GM21515 (cell line): ENCODE data around the gene RAB37.
A peak's percentile ranks its signal among the peaks of the same experiment; 100 is the strongest.

Source experiments
- ATAC-seq: cut with Tn5 transposase; IDR thresholded peaks from one replicate; pipeline ENCODE4 v1.9.1; 2021; ENCODE audit not compliant: unreplicated experiment

The RAB37 gene

GRCh38 chr17:74728033-74728701, 8.9 kb upstream of the RAB37 start:
- ATAC-seq: no peak

GRCh38 chr17:74728702-74729075, 8.4 kb upstream of the RAB37 start:
- no peak for ATAC-seq

DNA sequence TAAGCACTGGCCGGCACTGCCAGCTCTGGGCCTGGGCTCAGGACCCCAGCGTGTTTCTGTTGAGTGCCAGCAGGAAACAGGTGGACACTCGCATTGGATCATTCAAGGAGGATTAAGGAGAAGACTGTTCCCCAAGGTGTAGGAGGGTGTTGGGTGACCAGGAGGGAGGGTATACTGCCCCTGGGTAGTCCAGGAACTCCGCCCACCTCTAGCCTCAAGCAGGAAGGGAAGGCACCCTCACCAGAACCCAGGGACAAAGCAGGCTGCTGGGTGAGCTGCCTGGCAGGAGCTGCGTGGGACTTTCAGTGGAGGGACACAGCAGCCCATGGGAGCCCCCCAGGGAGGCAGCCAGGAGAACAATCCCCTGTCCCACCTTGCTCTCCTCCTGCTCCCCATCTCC, 7.7 kb upstream of the RAB37 start:
- ATAC-seq: no peak

GRCh38 chr17:74729866-74730265, 7.2 kb upstream of the RAB37 start:
- no peak for ATAC-seq

DNA sequence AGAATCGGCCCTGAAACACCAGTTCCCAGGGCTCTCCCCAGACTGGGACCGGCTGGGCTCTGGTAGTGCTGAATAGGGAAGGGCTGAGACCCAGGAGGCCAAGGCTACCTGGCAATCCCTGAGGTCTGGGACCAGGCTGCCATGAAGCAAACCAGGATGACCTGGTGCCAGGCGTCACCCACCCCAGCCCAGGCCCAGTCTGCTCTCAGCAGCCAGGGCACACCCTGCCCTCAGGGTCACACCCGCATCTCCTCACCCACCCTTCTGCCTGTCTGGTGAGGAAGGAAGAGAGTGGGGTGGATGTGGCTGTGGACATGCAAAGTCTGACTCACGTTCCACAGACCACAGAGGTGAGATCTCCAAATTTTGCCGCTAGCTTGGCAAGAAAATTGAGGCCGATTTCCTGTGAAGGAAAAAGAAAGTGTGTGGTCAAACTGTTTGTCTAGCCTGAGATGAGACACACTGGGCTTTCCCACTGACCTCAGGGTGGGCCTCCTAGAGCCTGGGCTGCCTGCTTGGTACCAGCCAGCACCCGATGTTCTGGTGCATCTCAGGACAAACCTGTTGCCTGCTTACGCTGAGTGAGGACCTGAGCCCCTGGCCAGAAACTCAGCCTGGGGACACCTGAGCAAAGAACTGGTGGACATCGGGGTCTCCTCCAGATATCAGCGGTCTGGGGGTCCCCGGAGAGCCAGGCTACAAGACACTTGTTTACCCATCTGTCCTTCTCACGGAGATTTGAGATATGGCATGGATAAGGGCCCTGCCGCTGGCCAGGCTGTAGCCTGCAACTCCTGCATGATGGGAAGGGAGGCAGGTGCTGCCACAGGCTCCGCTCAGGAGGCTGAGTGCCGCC, 6.3 kb upstream of the RAB37 start:
- ATAC-seq: no peak

DNA sequence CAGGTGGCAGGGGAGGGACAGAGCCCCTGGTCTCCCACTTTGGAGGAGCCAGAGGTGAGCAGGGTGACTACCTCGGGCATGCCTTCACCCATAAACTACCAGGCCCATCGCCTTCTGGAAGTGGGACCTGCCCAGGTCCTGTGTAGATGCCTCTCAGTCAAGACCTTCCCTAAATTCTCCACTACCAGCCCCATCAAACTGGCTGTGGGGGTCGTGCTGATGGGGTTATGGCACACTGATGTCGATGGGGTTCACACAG, 5.8 kb upstream of the RAB37 start:
- ATAC-seq: no peak

DNA sequence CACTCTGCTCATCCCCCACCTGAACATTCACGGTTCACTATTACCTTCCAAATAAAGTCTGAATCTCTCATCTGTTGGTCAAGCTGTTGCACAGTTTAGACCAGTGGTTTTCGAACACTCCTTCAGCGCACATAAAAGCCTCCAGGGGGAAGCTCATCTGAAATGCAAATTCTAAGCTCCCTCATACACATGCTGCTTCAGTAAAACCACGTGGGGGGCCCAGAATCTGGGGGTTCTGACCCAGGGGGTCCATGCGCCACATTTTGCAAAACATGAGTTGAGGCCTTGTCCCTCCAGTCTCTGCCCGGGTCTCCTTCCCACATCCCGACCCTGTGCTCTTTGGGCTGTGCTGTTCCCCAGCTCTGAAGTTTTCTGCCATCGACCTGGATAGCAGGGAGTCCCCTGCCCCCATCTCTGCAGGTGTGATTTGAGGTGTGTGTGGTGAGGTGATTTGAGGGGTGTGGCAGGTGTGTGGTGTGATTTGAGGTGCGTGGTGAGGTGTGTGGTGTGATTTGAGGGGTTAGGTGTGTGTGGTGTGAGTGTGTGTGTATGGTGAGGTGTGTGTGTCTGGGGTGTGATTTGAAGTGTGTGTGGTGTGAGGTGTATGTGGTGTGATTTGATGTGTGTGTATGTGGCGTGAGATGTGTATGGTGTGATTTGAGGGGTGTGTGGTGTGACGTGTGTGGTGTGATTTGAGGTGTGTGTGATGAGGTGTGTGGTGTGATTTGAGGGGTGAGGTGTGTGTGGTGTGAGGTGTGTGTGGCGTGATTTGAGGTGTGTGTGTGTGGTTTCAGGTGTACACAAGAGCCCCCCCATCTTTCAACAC, 4.8 kb upstream of the RAB37 start:
- no peak for ATAC-seq

DNA sequence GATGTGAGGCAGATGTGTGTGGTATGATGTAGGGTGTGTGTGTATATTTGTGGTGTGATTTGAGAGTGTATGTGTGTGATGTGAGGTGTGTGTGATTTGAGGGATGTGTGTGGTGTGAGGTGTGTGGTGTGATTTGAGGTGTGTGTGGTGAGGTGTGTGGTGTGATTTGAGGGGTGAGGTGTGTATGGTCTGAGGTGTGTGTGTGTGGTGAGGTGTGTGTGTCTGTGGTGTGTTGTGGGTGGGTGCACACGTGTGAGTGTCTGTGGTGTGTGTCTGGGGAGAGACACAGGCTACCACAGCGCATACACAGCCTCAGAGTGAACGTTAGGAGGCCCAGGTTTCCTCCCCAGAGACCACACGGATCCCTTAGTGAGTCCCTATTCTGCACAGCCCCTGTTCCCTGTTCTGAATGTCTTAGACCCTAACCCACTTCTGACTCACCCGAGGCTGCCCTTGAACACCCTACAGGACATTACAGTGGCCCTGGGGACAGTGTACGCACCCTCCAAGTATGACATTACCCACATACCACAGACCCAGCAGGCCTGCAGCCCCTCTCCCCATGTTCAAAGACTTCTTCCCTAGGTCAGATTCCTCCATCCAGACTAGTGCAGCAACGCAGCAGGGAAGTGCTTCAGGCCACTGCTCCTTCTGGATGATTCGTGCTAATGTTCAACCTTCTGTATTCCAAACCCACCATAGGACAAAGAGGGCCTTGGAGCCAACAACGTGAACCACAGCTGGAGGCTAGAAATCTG, 3.5 kb upstream of the RAB37 start:
- ATAC-seq: no peak

GRCh38 chr17:74734256-74734655, 2.8 kb upstream of the RAB37 start:
- ATAC-seq: no peak

- no peak for ATAC-seq
Measured at GRCh38 chr17:74737299-74738050, 419 bp downstream of the RAB37 start.

DNA sequence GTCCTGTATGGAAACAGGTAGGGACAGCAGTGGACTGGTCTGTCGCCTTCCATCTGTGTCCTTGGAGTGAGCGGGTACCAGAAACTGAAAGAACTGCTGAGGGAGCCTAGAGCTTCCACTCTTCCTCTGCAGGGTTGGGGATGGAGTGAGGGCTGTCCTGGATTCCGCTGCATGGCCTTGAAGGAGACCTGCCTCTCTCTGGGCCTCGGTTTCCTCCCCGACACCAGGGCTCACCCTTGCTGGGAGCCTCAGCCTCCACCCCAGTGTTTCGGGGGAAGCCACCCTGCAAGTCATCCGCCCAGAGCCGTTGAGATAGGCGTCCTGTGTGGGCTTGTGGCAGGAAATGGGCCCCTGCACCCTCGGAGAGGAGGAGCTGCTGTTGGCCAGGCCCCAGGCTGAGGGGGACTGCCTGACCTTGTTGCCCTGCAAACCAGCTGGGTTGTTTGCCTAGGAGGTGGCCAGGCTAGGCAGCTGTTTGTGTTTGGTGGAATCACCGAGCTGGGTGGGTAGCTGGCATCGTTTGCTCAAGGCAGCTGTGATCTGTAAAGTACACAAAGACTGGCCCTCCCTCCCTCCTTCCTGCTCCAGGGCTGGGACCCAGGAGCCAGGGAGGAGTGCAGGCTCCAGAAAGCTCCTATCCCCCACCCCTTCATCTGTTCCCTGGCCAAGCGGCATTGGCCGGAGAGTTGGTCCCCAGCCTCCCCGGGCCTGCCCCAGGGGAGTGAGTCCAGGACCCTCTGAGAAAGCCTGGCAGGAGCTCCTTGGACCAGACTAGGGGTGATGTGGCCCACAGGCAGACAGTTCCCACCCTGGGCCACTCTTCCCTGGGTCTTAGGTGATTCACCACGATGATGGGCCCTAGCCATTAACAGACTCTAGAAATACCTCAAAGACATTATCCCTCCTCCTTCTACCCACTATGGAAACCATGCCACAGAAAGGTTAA, 1.3 kb downstream of the RAB37 start:
- ATAC-seq: peak; percentile 42

- ATAC-seq: no peak
Measured at GRCh38 chr17:74739227-74739831, 2.3 kb downstream of the RAB37 start.

GRCh38 chr17:74740173-74740572, 3.1 kb downstream of the RAB37 start:
- no peak for ATAC-seq

GRCh38 chr17:74740641-74741387, 3.8 kb downstream of the RAB37 start:
- ATAC-seq: no peak

- no peak for ATAC-seq
Measured at GRCh38 chr17:74742153-74742515, 5.1 kb downstream of the RAB37 start.

GRCh38 chr17:74742978-74743545, 6.0 kb downstream of the RAB37 start:
- no peak for ATAC-seq

DNA sequence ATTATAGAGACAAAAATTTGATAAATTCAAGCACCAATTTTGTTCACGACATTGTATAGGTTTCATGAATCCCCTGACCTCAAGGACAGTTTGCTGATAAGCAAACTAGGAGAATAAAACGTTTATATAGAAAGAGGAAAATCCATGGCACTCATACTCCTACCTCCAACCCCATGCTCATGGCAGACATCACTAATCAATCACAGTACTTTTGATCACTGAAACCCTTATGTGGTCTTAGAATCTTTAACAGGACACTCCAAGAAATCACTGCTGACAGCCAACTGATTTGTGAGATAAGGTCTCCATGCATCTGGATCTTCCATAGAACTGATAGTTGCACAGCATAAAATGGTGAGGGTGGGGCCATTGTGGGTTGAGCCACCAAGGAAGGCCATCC, 6.7 kb downstream of the RAB37 start:
- ATAC-seq: no peak

GRCh38 chr17:74744349-74744713, 7.3 kb downstream of the RAB37 start:
- no peak for ATAC-seq
